DMS79 treated with DMSO at 0.1 percent for 48 hours (cell line): ENCODE results near the gene CAMSAP2.

Experiments
- DNase-seq: peaks from one replicate; lab custom pipeline; 2025; lab: John Stamatoyannopoulos, UW

Gene CAMSAP2

DNA sequence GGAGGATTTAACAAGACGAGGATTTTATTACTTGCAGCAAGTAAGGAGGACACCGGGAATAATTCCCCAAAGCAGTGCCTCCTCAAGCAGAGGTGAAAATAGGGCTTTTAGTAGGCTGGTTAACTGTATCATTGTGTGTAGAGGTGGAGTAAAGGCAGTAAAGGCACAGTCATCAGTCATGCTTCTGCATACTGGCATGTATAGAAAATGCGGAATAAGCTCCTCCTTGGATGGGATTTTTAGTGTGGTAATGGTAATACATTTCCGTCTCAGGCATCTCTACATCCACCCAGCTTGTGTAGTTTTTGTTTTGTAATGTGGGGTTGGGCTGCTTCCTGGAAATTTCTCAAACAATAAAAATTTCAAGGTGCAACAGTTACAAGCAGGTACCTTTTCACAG is 106.7 kb downstream of the CAMSAP2 start:
- DNase-seq = no peak

DNA sequence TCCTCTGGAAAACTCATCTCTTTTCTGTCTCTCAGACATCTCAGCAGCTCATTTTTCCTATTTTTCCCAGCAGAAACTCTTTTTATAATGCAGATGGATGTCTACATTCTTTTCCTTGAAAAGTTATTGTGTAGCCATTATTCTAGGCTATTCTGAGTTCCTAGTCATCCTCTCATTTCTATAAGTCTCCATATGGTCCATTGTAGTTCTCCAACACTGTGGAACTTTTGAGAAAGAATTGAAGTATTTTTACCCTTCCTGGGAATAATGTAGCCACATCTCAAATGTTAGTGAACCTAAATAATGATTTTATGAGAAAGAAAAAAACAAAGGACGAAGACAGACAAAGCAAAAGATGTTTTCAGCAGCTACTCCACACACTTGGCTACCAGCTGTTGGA is 107.7 kb downstream of the CAMSAP2 start:
- no peak for DNase-seq

DNA sequence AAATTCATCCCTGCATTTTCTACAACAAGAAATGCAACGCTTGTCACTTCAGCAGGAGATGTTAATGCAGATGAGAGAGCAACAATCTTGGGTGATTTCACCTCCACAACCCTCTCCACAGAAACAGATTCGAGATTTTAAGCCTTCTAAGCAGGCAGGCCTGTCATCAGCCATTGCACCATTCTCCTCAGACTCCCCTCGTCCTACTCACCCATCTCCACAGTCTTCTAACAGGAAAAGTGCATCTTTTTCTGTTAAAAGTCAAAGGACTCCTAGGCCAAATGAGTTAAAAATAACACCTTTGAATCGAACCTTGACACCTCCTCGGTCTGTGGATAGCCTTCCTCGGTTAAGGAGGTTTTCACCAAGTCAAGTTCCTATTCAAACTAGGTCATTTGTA is 110.7 kb downstream of the CAMSAP2 start:
- no peak for DNase-seq

DNA sequence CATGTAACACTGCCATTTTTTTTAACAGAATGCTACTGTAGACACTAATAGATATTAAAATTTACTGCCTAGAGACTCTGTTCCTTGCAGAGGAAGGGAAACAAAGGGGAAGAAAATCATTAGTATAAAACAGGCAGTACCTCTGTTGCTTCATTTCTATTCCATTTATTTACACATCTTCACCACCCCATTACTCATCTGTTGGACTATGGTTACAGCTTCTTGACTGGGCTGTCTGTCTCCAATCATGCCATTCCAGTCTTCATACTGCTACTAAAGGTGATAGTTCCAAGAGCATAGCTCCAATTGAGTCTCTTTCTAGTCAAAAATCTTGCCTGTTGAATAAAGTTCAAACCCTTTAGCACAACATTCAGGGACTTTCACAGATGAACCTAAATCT is 111.9 kb downstream of the CAMSAP2 start:
- DNase-seq = no peak

DNA sequence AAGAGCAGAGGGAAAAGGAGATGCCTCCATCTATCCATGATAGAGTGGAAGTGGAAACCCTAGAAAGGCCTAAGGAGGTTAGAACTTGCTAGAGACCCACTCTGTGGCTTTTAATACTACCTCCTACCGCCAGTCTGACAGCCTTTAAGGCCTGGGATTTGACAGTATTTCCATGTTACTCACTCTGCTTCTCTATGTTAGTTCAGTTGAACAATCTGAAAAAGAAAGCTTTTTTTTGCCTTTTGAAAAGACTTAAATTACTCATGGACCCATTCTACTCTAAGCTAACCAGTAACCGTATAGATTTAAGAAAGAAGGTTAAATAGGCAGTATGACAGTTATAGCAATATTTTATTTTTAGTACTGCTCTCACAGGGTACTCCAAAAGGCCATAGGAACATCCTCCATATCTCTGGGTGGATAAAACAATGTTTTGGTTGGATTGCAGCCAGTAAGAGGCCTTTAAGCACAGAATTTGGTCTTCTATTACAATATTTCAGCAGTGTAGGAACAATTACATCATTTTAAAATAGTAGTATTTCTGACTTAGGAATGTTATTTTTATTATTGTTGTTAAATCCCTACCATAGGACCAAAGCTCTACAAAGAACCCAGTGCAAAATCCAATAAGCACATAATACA is 118.1 kb downstream of the CAMSAP2 start:
- no peak for DNase-seq

DNA sequence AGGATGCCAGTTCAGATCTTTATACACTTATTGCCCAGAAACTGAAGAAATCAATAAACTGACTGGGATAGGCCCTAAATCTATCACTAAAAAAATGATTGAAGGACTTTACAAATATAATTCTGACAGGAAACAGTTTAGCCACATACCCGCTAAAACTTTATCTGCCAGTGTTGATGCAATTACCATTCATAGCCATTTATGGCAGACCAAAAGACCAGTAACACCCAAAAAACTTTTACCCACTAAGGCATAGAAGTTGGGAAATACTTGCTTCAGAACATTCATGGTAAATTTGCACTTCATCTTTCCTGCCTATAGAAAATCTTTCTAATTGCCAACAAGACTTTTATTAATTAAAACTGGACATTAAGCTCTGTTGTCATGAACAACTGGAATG is 119.1 kb downstream of the CAMSAP2 start:
- no peak for DNase-seq

DNA sequence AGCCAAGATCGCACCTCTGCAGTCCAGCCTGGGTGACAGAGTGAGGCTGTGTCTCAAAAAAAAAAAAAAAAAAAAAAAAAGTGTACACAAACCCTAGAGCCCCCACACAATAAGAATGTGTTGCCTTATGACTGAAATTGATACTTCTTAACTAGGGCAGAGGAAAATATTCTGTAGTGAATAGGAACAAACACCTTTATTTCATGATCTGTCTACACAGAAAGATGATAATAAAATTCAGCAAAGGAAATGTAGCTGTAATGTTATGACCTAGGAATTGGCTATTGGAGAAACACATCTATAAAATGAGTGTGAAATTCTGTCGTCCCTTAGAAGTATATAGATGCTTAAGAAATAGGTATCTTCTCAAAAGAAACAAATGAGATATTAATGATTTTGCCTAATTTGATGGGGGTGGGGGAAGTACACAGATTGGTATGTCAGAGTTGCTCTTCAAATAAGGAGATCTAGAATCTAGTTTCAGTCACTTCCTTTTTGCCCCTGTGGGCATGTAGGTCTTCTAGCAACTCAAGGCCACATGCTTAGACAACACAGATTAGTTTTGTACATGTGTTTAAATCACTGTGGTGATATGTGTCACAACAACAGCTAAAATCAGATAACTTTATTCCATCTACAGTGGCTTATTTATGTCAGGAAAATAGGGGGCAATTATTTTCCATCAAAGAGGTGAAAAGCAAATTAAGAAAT is 123.4 kb downstream of the CAMSAP2 start:
- DNase-seq = no peak

DNA sequence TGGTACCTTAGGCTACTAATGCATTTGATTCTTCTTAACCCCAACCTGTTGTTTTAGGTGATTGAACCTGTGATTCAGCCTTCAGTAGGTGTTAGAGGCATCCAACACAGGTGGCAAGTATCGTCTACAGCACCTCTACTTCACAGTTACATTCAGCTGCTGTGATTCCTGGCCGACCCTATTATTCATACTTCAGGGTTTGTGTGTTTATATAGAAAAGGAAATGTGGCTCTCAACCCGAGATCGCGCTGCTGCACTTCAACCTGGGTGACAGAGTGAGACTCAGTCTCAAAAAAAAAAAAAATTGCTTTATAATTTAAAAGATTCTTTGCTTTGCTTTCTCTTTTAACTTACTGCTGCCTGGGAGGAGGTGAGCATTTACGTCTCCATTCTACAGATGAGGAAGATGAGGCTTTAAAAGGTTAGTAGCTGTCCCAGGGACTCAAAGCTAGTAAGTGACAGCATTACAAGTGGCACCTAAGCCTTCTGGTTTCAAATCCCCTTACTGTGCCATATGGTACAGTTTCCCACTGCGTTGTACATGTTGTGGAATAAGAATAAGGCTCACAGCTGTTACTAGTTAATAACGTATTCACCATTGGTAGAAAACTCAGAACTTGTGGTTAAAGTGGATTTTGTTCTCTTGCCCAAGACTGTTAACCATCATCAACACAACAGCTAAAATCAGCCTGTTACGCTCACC is 124.2 kb downstream of the CAMSAP2 start:
- DNase-seq = no peak

DNA sequence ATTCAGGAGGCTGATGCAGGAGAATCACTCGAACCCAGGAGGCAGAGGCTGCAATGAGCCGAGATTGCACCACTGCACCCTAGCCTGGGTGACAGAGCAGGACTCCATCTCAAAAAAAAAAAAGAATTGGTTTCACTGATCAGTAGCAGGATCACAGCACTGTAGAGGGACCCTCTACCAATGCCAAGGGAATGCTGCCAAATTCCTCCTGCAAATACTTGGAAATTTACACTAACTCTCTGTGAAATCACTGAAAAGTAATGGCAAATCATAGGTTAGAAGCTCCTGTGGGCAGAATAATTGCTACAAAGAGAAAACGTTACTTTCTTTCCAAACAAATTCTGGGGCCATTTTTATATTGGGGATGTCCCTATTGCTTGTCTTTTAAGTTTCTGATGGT is 127.4 kb downstream of the CAMSAP2 start:
- DNase-seq = no peak

DNA sequence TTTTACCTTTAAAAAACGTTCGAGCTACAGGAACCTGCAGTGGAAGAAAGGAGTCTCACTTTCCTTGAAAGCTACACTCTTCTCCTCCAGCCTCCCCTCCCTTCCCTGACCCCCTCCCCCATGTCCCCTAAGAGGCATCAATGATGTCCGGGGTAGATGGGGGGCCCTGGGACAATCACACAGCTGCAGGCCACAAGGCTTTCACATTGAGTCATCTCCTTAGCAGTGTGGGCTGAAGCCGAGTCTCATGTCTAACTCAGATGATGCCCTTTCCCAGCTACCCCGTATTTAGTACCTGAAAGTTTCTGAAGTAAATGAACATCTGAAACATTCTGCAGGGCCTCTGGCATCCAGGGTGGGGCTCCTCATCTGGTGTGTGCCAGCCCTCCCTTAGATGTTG is 127.8 kb downstream of the CAMSAP2 start:
- DNase-seq = no peak

DNA sequence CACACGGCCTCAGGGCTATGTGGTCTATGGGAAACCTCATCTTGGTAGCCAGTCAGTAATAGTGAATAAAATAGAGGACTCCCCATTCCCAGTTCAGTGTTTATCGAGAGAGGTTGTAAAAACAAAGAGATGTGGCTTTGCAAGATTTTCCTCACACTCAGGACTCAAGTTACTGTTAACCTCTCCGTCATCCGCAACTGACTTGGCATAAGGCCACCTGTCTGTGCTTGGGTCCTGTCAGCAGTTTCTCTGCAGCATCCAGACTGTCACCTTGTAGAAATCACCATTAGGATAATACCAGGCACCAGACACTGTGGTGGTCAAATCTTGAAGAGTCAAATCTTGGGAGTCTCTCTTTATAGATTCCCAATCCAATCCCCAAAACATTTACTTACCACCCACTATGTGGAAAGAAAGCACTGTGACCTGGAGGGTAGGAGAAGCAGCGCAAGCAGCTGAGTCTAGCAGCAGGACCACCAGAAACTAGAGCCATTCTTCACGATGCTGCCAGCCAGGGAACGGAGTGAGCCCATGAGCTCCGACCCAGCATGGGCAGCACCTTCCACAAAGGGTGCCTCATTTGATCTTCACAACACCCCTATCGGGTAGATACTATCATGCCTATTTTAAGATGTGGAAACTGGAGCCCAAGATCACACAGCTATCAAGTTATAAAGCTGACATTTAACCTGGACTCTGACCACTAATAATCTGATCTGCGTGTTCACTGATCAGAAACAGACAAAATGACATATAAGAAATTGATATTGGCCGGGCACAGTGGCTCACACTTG is 128.5 kb downstream of the CAMSAP2 start:
- DNase-seq = peak; percentile 66

DNA sequence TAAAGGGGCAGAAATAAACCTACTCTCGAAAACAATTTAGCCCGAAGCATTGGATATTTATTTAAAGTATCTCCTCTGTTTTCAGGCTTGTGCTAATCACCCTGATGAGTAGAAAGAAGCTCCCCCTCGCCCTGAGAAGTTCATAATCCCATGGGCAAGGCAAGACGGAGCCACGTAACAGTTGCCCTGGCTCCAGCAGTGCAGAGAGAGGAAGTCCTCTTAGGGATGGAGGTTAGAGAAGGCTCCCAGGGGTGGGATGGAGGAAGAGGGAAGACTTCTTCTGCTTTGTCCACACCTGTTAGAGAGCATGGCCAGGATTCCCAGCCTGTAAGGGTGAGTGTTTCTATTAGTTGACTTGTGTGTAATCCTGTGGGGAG is 130.7 kb downstream of the CAMSAP2 start:
- no peak for DNase-seq

DNA sequence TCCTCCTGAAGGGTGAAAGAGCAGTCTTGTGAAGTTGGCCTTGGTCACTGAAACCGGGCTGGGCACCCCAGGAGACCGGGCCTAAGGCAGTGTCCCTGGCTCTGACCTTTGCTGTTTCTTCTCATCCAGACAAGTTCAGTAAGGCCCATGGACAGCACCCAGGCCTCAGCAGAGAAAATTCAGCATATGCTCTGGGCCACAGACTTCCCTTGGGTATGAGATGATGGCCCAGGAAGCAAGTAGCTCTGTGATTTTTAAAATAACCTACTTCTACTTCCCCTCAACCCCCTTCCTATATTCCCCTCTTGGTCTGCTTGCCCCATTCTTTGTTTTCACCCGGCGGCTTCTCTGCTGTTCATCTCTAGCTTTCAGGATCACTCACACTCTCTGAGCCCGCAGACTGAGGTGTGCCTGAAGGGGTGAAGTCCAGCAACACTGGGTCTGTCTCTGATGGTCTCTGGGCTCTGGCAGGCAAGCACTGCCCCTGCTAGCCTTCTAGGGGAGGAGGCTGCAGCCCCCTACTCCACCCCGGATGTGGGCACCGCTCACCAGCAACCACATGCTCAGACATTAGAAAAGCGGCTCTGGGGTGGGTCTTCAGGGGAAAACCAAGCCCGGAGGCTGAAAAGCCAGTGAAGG is 131.2 kb downstream of the CAMSAP2 start:
- no peak for DNase-seq

DNA sequence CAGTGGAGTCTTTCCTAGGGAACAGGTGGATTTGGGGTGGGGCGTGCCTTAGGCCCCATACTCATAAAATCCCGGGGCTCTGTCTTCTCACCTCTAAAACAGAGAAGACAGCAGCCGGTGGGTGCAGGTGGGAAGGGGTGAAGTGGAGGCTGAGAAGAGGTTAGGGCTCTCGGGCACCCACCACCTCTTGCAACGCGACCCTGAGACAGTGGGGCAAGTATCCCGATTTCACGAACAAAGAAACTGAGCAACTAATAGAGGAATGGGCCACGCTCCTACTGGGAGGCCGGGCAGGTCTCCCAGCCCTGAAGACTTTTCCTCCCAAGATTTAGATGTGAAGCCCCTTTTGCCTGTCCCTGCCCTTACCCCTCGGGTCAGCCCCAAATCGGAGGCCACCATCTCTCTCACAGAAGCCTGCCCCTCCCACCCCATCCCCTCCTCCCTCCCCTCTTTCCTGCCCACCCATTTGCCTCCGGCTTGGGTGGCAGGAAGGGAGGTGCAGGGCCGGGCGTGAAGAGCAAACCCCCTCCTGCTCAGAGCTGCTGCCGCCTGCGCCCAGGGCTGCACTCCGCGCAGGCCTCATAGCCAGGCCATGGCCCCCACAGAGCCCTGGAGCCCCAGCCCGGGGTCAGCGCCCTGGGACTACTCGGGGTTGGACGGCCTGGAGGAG is 133.9 kb downstream of the CAMSAP2 start, which contains the start of gene GPR25:
Gene GPR25, plus strand, starts transcription at position 536 of the 670 bp plus-strand sequence. Its CDS starts 57 bp downstream, at position 593.
- DNase-seq = no peak

DNA sequence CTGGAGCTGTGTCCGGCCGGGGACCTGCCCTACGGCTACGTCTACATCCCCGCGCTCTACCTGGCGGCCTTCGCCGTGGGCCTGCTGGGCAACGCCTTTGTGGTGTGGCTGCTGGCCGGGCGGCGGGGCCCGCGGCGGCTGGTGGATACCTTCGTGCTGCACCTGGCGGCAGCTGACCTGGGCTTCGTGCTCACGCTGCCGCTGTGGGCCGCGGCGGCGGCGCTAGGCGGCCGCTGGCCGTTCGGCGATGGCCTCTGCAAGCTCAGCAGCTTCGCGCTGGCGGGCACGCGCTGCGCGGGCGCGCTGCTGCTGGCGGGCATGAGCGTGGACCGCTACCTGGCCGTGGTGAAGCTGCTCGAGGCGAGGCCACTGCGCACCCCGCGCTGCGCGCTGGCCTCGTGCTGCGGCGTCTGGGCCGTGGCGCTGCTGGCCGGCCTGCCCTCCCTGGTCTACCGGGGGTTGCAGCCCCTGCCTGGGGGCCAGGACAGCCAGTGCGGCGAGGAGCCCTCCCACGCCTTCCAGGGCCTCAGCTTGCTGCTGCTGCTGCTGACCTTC is 134.5 kb downstream of the CAMSAP2 start:
- DNase-seq = no peak

DNA sequence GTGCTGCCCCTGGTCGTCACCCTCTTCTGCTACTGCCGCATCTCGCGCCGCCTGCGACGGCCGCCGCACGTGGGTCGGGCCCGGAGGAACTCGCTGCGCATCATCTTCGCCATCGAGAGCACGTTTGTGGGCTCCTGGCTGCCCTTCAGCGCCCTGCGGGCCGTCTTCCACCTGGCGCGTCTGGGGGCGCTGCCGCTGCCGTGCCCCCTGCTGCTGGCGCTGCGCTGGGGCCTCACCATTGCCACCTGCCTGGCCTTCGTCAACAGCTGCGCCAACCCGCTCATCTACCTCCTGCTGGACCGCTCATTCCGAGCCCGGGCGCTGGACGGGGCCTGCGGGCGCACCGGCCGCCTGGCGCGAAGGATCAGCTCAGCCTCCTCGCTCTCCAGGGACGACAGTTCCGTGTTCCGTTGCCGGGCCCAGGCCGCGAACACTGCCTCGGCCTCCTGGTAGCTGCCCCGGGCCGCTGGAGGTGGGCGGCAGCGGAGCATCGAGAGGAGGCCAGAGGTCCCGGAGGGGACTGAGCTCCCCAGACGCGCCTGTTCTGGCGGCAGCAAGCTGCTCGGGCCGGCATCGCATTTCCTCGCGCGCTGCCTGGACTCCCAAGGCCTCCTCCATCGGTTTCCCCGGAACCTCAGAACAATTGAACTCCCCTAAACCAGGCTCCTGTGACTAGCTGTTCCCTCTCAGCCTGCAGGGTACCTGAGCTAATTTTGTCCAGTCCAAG is 135.1 kb downstream of the CAMSAP2 start:
- DNase-seq = no peak

DNA sequence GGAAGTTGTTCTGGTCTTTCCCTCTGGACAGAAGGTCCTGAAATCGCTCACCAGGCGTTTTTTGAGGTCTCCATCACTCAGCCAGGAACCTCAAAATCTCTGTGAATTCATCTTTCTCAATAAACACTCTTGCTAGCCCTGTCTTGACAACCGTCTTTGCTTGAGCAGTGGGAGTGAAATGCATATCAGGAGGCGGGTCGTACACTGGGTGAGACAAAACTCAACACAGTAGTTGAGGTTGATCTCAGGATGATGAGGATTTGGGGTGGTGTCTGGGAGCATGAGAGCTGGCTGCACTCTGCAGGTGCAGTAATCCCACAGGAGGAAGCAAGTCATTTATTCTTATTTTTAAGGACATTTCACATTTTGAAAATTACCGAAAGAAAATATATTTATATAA is 136.0 kb downstream of the CAMSAP2 start:
- DNase-seq = no peak

DNA sequence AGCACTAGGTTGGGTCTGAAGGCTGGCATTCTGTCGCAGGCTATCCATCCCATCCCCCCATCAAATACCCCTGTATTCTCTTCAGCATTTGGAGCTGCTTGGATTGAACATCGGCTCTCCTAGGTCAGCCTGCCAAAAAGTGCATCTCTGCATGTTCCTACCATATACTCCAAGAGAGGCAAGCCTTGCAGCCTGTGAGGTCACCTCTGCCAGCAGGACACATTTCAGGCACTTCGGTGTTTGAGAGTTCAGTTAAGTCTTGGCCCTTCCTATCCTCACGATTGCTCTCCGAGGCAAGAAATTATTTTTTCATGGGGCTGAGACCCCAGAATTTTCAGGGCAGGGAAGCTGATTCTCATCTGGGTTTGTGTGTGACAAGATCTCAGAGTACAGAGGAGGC is 136.7 kb downstream of the CAMSAP2 start:
- DNase-seq = no peak

DNA sequence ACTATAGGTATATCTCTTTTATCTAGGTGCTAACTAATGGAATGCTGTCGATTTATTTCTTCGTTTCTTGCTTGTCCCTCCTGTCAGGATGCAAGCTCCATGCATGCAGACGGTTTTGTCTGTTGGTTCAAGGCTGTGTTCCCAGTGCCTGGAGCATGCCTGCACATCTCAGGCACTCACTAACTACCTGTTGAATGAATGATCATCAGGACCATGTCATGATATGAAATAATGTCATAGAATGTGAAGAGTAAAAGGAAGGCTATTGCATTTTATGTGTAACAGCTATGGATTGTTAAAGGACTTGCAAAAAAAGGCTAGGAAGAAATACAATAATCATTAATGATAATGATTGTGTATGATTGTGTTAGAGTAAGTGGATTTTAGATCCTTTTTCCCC is 138.3 kb downstream of the CAMSAP2 start:
- DNase-seq = no peak

DNA sequence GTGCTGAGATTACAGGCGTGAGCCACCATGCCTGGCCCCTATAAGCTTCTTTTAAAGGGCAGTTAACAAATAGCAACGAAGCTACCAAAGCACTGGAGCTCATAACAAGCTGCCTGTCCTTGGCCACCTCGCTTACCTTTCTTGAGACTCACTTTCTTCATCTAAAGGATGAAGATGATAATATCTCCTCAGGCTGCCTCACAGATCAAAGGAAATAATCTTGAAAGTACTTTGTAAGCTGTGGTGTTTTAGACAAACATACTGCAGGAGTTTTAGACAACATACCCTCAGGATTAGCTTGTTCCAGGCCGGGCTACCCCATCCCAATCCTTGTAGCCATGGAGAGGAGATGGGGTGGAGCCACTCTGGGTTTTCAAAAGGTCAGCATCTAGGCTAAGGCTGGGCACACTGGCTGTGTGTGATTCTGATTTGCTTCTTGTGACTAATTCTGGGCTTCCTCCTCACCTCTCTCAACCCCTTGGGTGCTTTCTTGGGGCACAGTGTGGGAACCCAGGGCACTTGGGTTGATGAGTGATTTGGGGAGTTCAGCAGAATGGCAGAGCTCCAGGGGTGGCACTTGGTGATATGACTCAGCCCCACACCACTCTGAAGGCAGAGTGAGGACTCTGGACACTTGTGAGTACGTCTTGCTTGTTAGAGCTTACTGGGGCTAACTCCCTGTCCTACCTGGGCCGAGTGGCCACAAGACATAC is 139.3 kb downstream of the CAMSAP2 start:
- DNase-seq = no peak
